Testis (tissue), 2 donors: ENCODE data around the gene GFOD1.

Experiments used
- POLR2A ChIP-seq: fragments of 450-650 bp; IDR thresholded peaks from one replicate; pipeline ENCODE4 v1.6.1; 2017; ENCODE audit warnings: antibody characterized with exemption, mild to moderate bottlenecking, moderate library complexity
- TF ChIP-seq, protein P1 (sequence below), 3 experiments: fragments of 450-650 bp in 2 of 3; fragments of 200-600 bp in 1 of 3; sonication (generic) in 1 of 3; IDR thresholded peaks; one replicate each; pipeline ENCODE4 v1.5.1; 2016 to 2019; ENCODE audit warnings: antibody characterized with exemption in 3 of 3, mild to moderate bottlenecking in 2 of 3, moderate library complexity in 1 of 3

DNA sequence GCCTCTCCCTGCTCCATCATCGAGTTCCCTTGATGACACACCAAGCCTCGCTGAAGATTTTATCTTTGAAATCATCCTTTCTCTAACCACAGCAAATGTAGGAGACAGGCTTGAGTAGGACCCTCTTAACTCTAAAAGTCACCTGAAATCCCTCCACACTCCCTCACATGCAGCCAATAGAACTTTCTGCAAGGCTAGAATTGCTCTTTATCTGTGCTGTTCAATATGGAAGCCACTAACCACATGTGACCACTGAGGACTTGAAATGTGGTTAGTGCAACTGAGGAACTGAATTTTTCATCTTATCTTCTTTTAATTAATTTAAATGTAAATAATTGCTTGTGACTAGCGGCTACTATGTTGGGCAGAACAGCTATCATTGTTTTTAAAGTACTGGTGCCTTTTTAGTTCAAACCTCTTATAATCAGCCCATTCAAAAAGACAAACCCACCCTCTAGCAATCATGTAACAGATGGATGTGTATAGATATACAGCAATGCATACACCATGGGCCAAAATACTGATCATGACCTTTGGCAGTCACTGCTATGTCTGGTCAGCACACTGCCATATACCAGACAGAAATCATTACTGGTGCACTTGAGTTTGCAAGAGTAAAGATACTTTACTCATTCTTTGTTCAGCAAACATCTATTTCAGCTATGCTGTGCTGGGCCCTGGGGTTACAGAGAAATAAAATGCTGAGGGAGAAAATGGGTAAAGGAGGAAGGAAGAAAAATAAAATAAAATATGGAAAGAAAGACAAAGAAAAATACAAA, 50.0 kb downstream of the GFOD1 start:
- TF ChIP-seq POLR2A: no peak
- TF ChIP-seq, protein P1, sequence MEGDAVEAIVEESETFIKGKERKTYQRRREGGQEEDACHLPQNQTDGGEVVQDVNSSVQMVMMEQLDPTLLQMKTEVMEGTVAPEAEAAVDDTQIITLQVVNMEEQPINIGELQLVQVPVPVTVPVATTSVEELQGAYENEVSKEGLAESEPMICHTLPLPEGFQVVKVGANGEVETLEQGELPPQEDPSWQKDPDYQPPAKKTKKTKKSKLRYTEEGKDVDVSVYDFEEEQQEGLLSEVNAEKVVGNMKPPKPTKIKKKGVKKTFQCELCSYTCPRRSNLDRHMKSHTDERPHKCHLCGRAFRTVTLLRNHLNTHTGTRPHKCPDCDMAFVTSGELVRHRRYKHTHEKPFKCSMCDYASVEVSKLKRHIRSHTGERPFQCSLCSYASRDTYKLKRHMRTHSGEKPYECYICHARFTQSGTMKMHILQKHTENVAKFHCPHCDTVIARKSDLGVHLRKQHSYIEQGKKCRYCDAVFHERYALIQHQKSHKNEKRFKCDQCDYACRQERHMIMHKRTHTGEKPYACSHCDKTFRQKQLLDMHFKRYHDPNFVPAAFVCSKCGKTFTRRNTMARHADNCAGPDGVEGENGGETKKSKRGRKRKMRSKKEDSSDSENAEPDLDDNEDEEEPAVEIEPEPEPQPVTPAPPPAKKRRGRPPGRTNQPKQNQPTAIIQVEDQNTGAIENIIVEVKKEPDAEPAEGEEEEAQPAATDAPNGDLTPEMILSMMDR (IDR thresholded peaks at IDR 0.05): no peak
